ENCODE results near the gene TMEM135.

GRCh38 chr11:87263979-87264378, 226.2 kb downstream of the TMEM135 start:
- no peak for TF ChIP-seq POLR2A (IDR thresholded peaks at IDR 0.05)
- TF ChIP-seq CTCF (IDR thresholded peaks at IDR 0.05) = no peak

Measured in thyroid gland (tissue), 4 donors.